Activated B cell treated with CpG ODN at 0.5 μM for 24 hours (primary cell): Measurements from ENCODE around the gene ENO3. TPM values are rescaled to one million over a fixed set of nuclear protein-coding genes. Genes with fewer than 3 reads are reported as not detected.

ENCODE experiments used
- ATAC-seq: fragments of 200-7000 bp; cut with Tn5 transposase; one replicate; pipeline ENCODE4 v1.10.0; 2021; ENCODE audit warnings: low read depth, mild to moderate bottlenecking, moderate library complexity
- CTCF ChIA-PET: fragments of 350-600 bp; sonication (Branson Sonifier 250); formaldehyde crosslinking; loops from one replicate; lab custom pipeline; 2021; ENCODE audit warnings: antibody characterized with exemption; lab: Charles Lee
- POLR2A ChIA-PET: fragments of 350-600 bp; sonication (Branson Sonifier 250); formaldehyde crosslinking; loops from one replicate; lab custom pipeline; 2021; ENCODE audit warnings: antibody characterized with exemption; lab: Charles Lee
- DNase-seq: peaks from one replicate; pipeline ENCODE4 v3.0.0; 2022
- H3K27ac Mint-ChIP-seq: one replicate; pipeline ENCODE4 v1.8.0; 2020; ENCODE audit warnings: mixed read lengths
- H3K27me3 Mint-ChIP-seq: one replicate; pipeline ENCODE4 v1.8.0; 2021; ENCODE audit warnings: mixed read lengths
- H3K36me3 Mint-ChIP-seq: one replicate; pipeline ENCODE4 v1.8.0; 2021; ENCODE audit warnings: low read depth, mixed read lengths
- H3K4me1 Mint-ChIP-seq: one replicate; pipeline ENCODE4 v1.8.0; 2021; ENCODE audit warnings: mixed read lengths
- H3K4me3 Mint-ChIP-seq: one replicate; pipeline ENCODE4 v1.8.0; 2020; ENCODE audit warnings: mild to moderate bottlenecking, mixed read lengths
- H3K9me3 Mint-ChIP-seq: one replicate; pipeline ENCODE4 v1.8.0; 2020; ENCODE audit warnings: mixed read lengths
- intact Hi-C: fragments of 100-400 bp; cut with micrococcal nuclease; formaldehyde crosslinking; loops from one replicate; pipeline ENCODE4 v1.15.1; 2024
- total RNA-seq: library from RNA; stranded (reverse); gene quantifications from 2 replicates; pipeline ENCODE4 v1.2.3, GENCODE V29; 2022
- TF ChIP-seq, protein P1 (sequence below): fragments of 200-600 bp; IDR thresholded peaks from one replicate; pipeline ENCODE4 v1.8.0; 2022; ENCODE audit warnings: antibody characterized with exemption, mild to moderate bottlenecking

The ENO3 gene
- total RNA-seq, 1 donor from 2014 or later, result 29.5 TPM

DNA sequence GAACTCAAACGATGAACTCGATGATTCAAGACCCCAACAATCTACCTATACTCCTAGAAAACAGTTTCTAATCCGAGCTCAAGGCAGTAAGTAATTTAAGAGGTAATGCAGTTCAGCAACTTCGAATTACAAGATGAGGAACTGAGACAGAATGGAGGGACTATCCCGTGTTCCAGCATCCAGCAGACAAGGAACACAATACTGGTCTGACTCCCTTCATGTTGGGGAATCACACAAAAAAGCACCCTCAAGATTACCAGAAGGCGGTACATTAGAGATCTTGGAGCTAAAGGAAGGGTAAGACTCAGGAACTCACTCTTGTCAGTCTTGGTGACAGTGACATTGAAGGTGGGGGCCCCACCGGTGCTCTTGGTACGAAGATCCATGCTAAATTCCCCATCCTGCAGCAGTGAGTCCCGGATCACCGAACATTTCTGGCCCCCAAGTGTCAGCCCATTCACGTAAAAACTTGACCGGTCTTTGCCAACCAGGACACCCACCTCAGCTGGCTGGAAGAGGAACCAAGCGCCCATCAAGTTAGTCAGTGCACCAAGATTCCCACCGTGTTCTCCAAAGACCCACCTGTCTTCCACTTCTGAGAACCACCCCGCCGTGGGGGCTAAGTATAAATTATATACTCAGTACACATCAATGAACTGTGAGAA, 4.5 kb upstream of the ENO3 start:
- no peaks in the 10 kb centered on the region for H3K9me3 Mint-ChIP-seq
- H3K4me3 Mint-ChIP-seq, result peak overlapping the region; percentile 100
- ChIA-PET POLR2A (interaction anchor here (0.6 to 12.1 kb wide), 19 partner anchors 7 to 1032 kb away, joined by 3 to 391 read pairs (median 6); partner anchors contain the start of genes ARRB2, C17orf107, CAMTA2 and CYB5D2), CTCF (interaction anchor here (1.0 kb wide), 2 partner anchors 21 to 37 kb away, joined by 3 to 7 read pairs; partner anchors contain the start of gene SPAG7)
- H3K27me3 Mint-ChIP-seq, result peaks cover 2% of the 10 kb centered on the region
- TF ChIP-seq, protein P1, sequence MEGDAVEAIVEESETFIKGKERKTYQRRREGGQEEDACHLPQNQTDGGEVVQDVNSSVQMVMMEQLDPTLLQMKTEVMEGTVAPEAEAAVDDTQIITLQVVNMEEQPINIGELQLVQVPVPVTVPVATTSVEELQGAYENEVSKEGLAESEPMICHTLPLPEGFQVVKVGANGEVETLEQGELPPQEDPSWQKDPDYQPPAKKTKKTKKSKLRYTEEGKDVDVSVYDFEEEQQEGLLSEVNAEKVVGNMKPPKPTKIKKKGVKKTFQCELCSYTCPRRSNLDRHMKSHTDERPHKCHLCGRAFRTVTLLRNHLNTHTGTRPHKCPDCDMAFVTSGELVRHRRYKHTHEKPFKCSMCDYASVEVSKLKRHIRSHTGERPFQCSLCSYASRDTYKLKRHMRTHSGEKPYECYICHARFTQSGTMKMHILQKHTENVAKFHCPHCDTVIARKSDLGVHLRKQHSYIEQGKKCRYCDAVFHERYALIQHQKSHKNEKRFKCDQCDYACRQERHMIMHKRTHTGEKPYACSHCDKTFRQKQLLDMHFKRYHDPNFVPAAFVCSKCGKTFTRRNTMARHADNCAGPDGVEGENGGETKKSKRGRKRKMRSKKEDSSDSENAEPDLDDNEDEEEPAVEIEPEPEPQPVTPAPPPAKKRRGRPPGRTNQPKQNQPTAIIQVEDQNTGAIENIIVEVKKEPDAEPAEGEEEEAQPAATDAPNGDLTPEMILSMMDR, result no peak
- peak overlapping the region; percentile 100 for H3K27ac Mint-ChIP-seq
- peaks cover 57% of the 10 kb centered on the region for H3K36me3 Mint-ChIP-seq
- DNase-seq (no peak), ATAC-seq (no peak)
- intact Hi-C loops, result loop anchor here (5.0 to 10.0 kb wide), 6 partner anchors 139 to 1034 kb away; partner anchors contain the start of genes ATP2A3, MED11, NUP88 and PLD2
- H3K4me1 Mint-ChIP-seq, result peaks cover 69% of the 10 kb centered on the region

DNA sequence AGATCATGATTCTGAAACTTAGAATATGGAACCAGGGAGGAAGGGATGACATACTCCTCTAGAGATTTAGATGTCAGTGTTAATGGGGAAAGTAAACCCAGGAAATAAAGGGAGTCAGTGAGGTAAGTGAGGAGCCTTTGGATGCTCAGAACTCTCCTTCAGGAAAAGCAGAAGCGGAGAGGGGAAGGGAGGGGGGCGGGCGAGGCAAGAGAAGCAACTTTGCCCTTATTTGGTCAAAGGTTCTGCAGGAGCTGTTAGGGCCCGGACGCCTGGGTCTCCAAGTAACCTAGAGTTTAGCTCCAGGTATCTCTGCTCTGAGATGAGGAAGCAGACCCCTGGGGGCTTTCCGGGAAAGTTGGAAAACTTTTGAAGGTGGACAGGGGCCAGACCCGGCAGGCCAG, 3.9 kb upstream of the ENO3 start:
- POLR2A ChIA-PET, result interaction anchor here (0.6 to 12.1 kb wide), 20 partner anchors 7 to 1033 kb away, joined by 3 to 391 read pairs (median 7); partner anchors contain the start of genes ARRB2, C17orf107, CAMTA2 and CYB5D2
- H3K9me3 Mint-ChIP-seq, result no peaks in the 10 kb centered on the region
- intact Hi-C loops, result loop anchor here (5.0 to 10.0 kb wide), 6 partner anchors 140 to 1035 kb away; partner anchors contain the start of genes ATP2A3, MED11, NUP88 and PLD2
- CTCF ChIA-PET, result interaction anchor here (1.6 kb wide), 1 partner anchor 40 kb away, joined by 3 read pairs; no protein-coding TSS in a partner anchor
- peaks cover 2% of the 10 kb centered on the region for H3K27me3 Mint-ChIP-seq
- peaks cover 52% of the 10 kb centered on the region for H3K36me3 Mint-ChIP-seq
- H3K27ac Mint-ChIP-seq, result peak overlapping the region; percentile 100
- peak overlapping the region; percentile 100 for H3K4me3 Mint-ChIP-seq
- DNase-seq (no peak), ATAC-seq (no peak)
- H3K4me1 Mint-ChIP-seq, result peaks cover 63% of the 10 kb centered on the region
- TF ChIP-seq, protein P1, result no peak

DNA sequence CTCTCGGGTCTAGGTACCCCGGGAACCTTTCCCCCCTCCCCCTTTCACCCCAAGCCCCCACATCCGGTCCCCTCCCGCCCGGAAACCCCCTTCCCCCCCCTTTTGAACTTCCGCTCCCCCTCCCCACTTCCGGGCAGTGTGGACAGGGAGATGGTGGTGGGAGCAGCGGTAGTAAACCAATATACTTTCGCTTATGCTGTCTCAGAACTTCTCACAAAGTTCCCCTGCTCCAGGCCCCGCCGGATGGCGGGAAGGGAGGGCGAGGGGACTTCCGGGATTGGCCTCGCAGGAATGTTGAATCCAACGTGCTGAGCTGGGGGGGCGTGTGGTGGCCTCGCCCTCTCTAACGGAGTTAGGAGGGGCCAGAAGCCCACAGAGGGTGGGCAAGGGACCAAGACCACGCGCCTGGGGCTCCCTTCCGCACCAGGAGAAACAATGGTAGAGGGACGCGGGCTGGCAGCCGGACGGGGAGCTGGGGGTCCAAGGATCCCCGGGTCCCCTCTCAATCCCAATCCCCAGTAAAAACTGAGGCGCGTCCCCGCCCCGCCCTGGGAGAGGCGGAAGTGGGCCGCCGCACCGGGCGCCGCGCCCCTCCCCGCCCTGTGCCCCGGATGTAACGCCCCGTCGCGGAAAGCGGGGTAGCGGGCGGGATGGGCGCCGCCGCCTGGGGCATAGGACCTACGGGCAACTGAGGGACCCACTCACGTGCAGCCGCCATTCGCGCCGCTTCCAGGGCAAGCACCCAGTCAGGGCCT, 3.3 kb upstream of the ENO3 start:
- H3K27ac Mint-ChIP-seq, result peak overlapping the region; percentile 100
- ATAC-seq, result peak; percentile 6
- peak overlapping the region; percentile 100 for H3K4me3 Mint-ChIP-seq
- ChIA-PET POLR2A (interaction anchor here (0.6 to 12.1 kb wide), 29 partner anchors 8 to 1033 kb away, joined by 3 to 391 read pairs (median 6); partner anchors contain the start of genes ARRB2, C17orf107, CAMTA2 and CHRNE), CTCF (interaction anchor here (1.0 to 1.6 kb wide), 3 partner anchors 8 to 39 kb away, joined by 3 to 4 read pairs (median 3); partner anchors contain the start of genes RNF167 and SLC25A11)
- peaks cover 2% of the 10 kb centered on the region for H3K27me3 Mint-ChIP-seq
- H3K4me1 Mint-ChIP-seq, result peaks cover 58% of the 10 kb centered on the region
- no peaks in the 10 kb centered on the region for H3K9me3 Mint-ChIP-seq
- H3K36me3 Mint-ChIP-seq, result peaks cover 46% of the 10 kb centered on the region
- TF ChIP-seq, protein P1, result no peak
- DNase-seq, result peak; percentile 66
- intact Hi-C loops, result loop anchor here (2.0 to 10.0 kb wide), 9 partner anchors 39 to 1035 kb away; partner anchors contain the start of genes ARRB2, ATP2A3, MED11 and NUP88

DNA sequence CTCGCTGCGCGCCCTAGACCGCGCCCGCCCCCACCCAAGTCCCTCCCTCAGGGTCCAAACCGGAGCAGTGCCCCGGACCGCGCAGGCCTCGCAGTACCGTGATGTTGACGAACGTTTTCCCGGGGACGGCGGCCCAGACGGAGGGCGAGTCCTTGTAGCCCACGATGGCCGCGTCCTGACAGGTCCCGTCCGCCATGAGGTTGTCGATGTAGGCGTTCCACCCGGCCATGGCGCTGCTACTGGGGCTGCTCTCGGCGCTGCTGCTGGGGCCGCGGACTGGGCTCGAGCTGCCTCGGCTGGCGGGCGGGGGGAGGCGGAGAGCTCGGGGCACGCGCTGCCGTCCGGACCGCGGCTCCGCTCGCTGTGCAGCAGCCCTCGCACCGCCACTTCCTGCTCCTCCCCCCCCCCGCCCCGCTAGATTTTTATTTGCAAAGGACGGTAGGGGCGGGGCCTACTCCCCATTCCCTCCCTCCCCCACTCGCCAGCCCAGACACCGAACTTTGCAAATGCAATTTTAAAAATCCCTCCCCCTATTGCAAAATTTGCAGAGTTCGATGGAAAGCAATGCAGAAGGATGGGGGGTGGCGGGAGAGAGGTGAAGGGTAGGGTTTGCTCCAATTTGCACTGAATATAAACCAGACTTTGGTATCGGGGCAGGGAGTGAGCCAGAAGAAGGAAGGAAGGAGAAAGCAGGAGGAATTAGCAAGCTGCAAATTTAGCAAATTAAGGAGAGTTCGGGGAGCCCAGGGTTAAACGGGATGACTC, 2.6 kb upstream of the ENO3 start, which contains the start of gene PFN1:
TSS of gene PFN1 (minus strand) at position 365 of the 765 bp plus-strand sequence. CDS start at position 229, 136 bp downstream.
- H3K4me1 Mint-ChIP-seq, result peaks cover 50% of the 10 kb centered on the region

More for the DNA sequence above, 2.6 kb upstream of the ENO3 start, which contains the start of gene PFN1:
- H3K27me3 Mint-ChIP-seq, result peaks cover 2% of the 10 kb centered on the region
- TF ChIP-seq, protein P1, result no peak
- intact Hi-C loops, result loop anchor here (2.0 to 10.0 kb wide), 9 partner anchors 40 to 1036 kb away; partner anchors contain the start of genes ARRB2, ATP2A3, MED11 and NUP88
- POLR2A ChIA-PET, result interaction anchor here (0.6 to 12.1 kb wide), 24 partner anchors 9 to 1302 kb away, joined by 3 to 391 read pairs (median 6); partner anchors contain the start of genes ARRB2, CAMTA2, CHRNE and CYB5D2
- peak within 1 kb of the TSS; percentile 100 for H3K4me3 Mint-ChIP-seq
- CTCF ChIA-PET, result interaction anchor here (0.8 to 1.6 kb wide), 5 partner anchors 8 to 39 kb away, joined by 3 to 5 read pairs (median 3); partner anchors contain the start of genes CAMTA2, RNF167, SLC25A11 and SPAG7
- H3K9me3 Mint-ChIP-seq, result no peaks in the 10 kb centered on the region
- ATAC-seq, result peak; percentile 54
- DNase-seq, result peak; percentile 74
- H3K36me3 Mint-ChIP-seq, result peaks cover 39% of the 10 kb centered on the region
- H3K27ac Mint-ChIP-seq, result peak within 1 kb of the TSS; percentile 100
